ENCODE measurements around the gene CX3CR1.

Gene CX3CR1

GRCh38 chr3:39269528-39269927, 10.3 kb downstream of the CX3CR1 start:
- Histone ChIP-seq H4K8ac (ENCODE audit: low read depth, low read length) (no peak overlapping the region), H3K4ac (ENCODE audit: low read length) (no peak overlapping the region), H2BK5ac (ENCODE audit: low read length) (no peak overlapping the region), H2AFZ (ENCODE audit: low read length) (no peak overlapping the region), H3K14ac (ENCODE audit: low read length) (no peak overlapping the region), H3K4me3 (ENCODE audit: low read length in 2 of 2) (no peak overlapping the region), H3K4me2 (ENCODE audit: insufficient read depth, low read length, poor library complexity, severe bottlenecking) (no peak overlapping the region), H3K9me3 (replicated peaks in 1 of 2; ENCODE audit: control insufficient read depth in 2 of 2, insufficient read depth in 1 of 2, low read depth in 1 of 2, low read length in 2 of 2) (no peaks in the 10 kb centered on the region), H3K18ac (ENCODE audit: low read length) (no peak overlapping the region), H3K79me1 (ENCODE audit: low read depth, low read length) (no peaks in the 10 kb centered on the region), H3K36me3 (replicated peaks in 1 of 2; ENCODE audit: control insufficient read depth in 2 of 2, insufficient read depth in 2 of 2, low read length in 2 of 2) (no peaks in the 10 kb centered on the region), H3K27me3 (ENCODE audit: control insufficient read depth in 3 of 3, insufficient read depth in 3 of 3, low read depth in 1 of 3, low read length in 3 of 3) (peaks cover 0 to 7% (median 0%) of the 10 kb centered on the region in 3 experiments), H2AK5ac (ENCODE audit: low read depth, low read length) (no peak overlapping the region), H2BK12ac (ENCODE audit: low read length) (no peak overlapping the region), H3K23ac (ENCODE audit: low read depth, low read length, poor library complexity) (no peak overlapping the region), H3K27ac (replicated peaks; ENCODE audit: low read length) (no peak overlapping the region), H2BK15ac (ENCODE audit: low read length) (no peak overlapping the region), H4K91ac (ENCODE audit: low read depth, low read length, poor library complexity) (no peak overlapping the region), H3K9ac (ENCODE audit: low read depth, low read length, poor library complexity) (no peak overlapping the region), H3K4me1 (ENCODE audit: control insufficient read depth in 2 of 2, insufficient read depth in 1 of 2, low read depth in 1 of 2, low read length in 2 of 2) (no peaks in the 10 kb centered on the region), H2BK120ac (ENCODE audit: low read depth, low read length) (no peak overlapping the region)
- DNase-seq (ENCODE audit: low spot score) = no peak
- no CpG with 5 or more reads among the region's 4 CpGs for WGBS, 2 donors (ENCODE audit: extremely low coverage in 2 of 2, insufficient read length in 2 of 2, insufficient replicate concordance in 1 of 2)

GRCh38 chr3:39268549-39268900, 11.3 kb downstream of the CX3CR1 start:
- Histone ChIP-seq H2AK5ac (ENCODE audit: low read depth, low read length) (no peak overlapping the region), H4K91ac (ENCODE audit: low read depth, low read length, poor library complexity) (no peak overlapping the region), H3K4me3 (ENCODE audit: low read length in 2 of 2) (no peak overlapping the region), H4K8ac (ENCODE audit: low read depth, low read length) (no peak overlapping the region), H2BK12ac (ENCODE audit: low read length) (no peak overlapping the region), H3K4me2 (ENCODE audit: insufficient read depth, low read length, poor library complexity, severe bottlenecking) (no peak overlapping the region), H3K4ac (ENCODE audit: low read length) (no peak overlapping the region), H2BK15ac (ENCODE audit: low read length) (no peak overlapping the region), H2AFZ (ENCODE audit: low read length) (no peak overlapping the region), H3K14ac (ENCODE audit: low read length) (no peak overlapping the region), H3K18ac (ENCODE audit: low read length) (no peak overlapping the region), H3K79me1 (ENCODE audit: low read depth, low read length) (no peaks in the 10 kb centered on the region), H3K23ac (ENCODE audit: low read depth, low read length, poor library complexity) (no peak overlapping the region), H2BK5ac (ENCODE audit: low read length) (no peak overlapping the region), H3K4me1 (ENCODE audit: control insufficient read depth in 2 of 2, insufficient read depth in 1 of 2, low read depth in 1 of 2, low read length in 2 of 2) (no peaks in the 10 kb centered on the region), H3K27ac (replicated peaks; ENCODE audit: low read length) (no peak overlapping the region), H3K9me3 (replicated peaks in 1 of 2; ENCODE audit: control insufficient read depth in 2 of 2, insufficient read depth in 1 of 2, low read depth in 1 of 2, low read length in 2 of 2) (no peaks in the 10 kb centered on the region), H3K27me3 (ENCODE audit: control insufficient read depth in 3 of 3, insufficient read depth in 3 of 3, low read depth in 1 of 3, low read length in 3 of 3) (peaks cover 0 to 7% (median 0%) of the 10 kb centered on the region in 3 experiments), H2BK120ac (ENCODE audit: low read depth, low read length) (no peak overlapping the region), H3K36me3 (replicated peaks in 1 of 2; ENCODE audit: control insufficient read depth in 2 of 2, insufficient read depth in 2 of 2, low read length in 2 of 2) (no peaks in the 10 kb centered on the region), H3K9ac (ENCODE audit: low read depth, low read length, poor library complexity) (no peak overlapping the region)
- no CpG with 5 or more reads among the region's 7 CpGs for WGBS, 2 donors (ENCODE audit: extremely low coverage in 2 of 2, insufficient read length in 2 of 2, insufficient replicate concordance in 1 of 2)
- DNase-seq (ENCODE audit: low spot score) = no peak

- Histone ChIP-seq H3K4me2 (ENCODE audit: insufficient read depth, low read length, poor library complexity, severe bottlenecking) (no peak overlapping the region), H3K4me1 (ENCODE audit: control insufficient read depth in 2 of 2, insufficient read depth in 1 of 2, low read depth in 1 of 2, low read length in 2 of 2) (no peaks in the 10 kb centered on the region), H3K9me3 (replicated peaks in 1 of 2; ENCODE audit: control insufficient read depth in 2 of 2, insufficient read depth in 1 of 2, low read depth in 1 of 2, low read length in 2 of 2) (no peaks in the 10 kb centered on the region), H3K18ac (ENCODE audit: low read length) (no peak overlapping the region), H3K4me3 (ENCODE audit: low read length in 2 of 2) (no peak overlapping the region), H2BK5ac (ENCODE audit: low read length) (peak overlapping the region; percentile 14), H2BK15ac (ENCODE audit: low read length) (no peak overlapping the region), H2BK12ac (ENCODE audit: low read length) (no peak overlapping the region), H3K9ac (ENCODE audit: low read depth, low read length, poor library complexity) (no peak overlapping the region), H3K23ac (ENCODE audit: low read depth, low read length, poor library complexity) (no peak overlapping the region), H3K14ac (ENCODE audit: low read length) (no peak overlapping the region), H2BK120ac (ENCODE audit: low read depth, low read length) (no peak overlapping the region), H2AK5ac (ENCODE audit: low read depth, low read length) (no peak overlapping the region), H3K4ac (ENCODE audit: low read length) (no peak overlapping the region), H3K27ac (replicated peaks; ENCODE audit: low read length) (no peak overlapping the region), H4K8ac (ENCODE audit: low read depth, low read length) (no peak overlapping the region), H4K91ac (ENCODE audit: low read depth, low read length, poor library complexity) (no peak overlapping the region), H3K79me1 (ENCODE audit: low read depth, low read length) (no peaks in the 10 kb centered on the region), H2AFZ (ENCODE audit: low read length) (no peak overlapping the region), H3K27me3 (ENCODE audit: control insufficient read depth in 3 of 3, insufficient read depth in 3 of 3, low read depth in 1 of 3, low read length in 3 of 3) (peaks cover 0 to 7% (median 0%) of the 10 kb centered on the region in 3 experiments), H3K36me3 (replicated peaks in 1 of 2; ENCODE audit: control insufficient read depth in 2 of 2, insufficient read depth in 2 of 2, low read length in 2 of 2) (no peaks in the 10 kb centered on the region)
- no peak for DNase-seq (ENCODE audit: low spot score)
- no CpG with 5 or more reads among the region's 15 CpGs for WGBS, 2 donors (ENCODE audit: extremely low coverage in 2 of 2, insufficient read length in 2 of 2, insufficient replicate concordance in 1 of 2)
Observed at GRCh38 chr3:39267631-39268548, 11.9 kb downstream of the CX3CR1 start.

GRCh38 chr3:39264053-39264452, 15.8 kb downstream of the CX3CR1 start:
- no peak for DNase-seq (ENCODE audit: low spot score)

More at GRCh38 chr3:39264053-39264452, 15.8 kb downstream of the CX3CR1 start:
- Histone ChIP-seq H4K91ac (ENCODE audit: low read depth, low read length, poor library complexity) (no peak overlapping the region), H2AK5ac (ENCODE audit: low read depth, low read length) (no peak overlapping the region), H3K79me1 (ENCODE audit: low read depth, low read length) (no peaks in the 10 kb centered on the region), H3K4me3 (ENCODE audit: low read length in 2 of 2) (no peak overlapping the region), H2BK15ac (ENCODE audit: low read length) (no peak overlapping the region), H3K27me3 (ENCODE audit: control insufficient read depth in 3 of 3, insufficient read depth in 3 of 3, low read depth in 1 of 3, low read length in 3 of 3) (peaks cover 0 to 7% (median 0%) of the 10 kb centered on the region in 3 experiments), H3K9me3 (replicated peaks in 1 of 2; ENCODE audit: control insufficient read depth in 2 of 2, insufficient read depth in 1 of 2, low read depth in 1 of 2, low read length in 2 of 2) (no peaks in the 10 kb centered on the region), H3K9ac (ENCODE audit: low read depth, low read length, poor library complexity) (no peak overlapping the region), H3K4ac (ENCODE audit: low read length) (no peak overlapping the region), H2AFZ (ENCODE audit: low read length) (no peak overlapping the region), H2BK120ac (ENCODE audit: low read depth, low read length) (no peak overlapping the region), H3K18ac (ENCODE audit: low read length) (no peak overlapping the region), H3K4me2 (ENCODE audit: insufficient read depth, low read length, poor library complexity, severe bottlenecking) (no peak overlapping the region), H3K4me1 (ENCODE audit: control insufficient read depth in 2 of 2, insufficient read depth in 1 of 2, low read depth in 1 of 2, low read length in 2 of 2) (no peaks in the 10 kb centered on the region), H3K14ac (ENCODE audit: low read length) (no peak overlapping the region), H3K27ac (replicated peaks; ENCODE audit: low read length) (no peak overlapping the region), H2BK12ac (ENCODE audit: low read length) (no peak overlapping the region), H3K23ac (ENCODE audit: low read depth, low read length, poor library complexity) (no peak overlapping the region), H3K36me3 (replicated peaks in 1 of 2; ENCODE audit: control insufficient read depth in 2 of 2, insufficient read depth in 2 of 2, low read length in 2 of 2) (no peaks in the 10 kb centered on the region), H4K8ac (ENCODE audit: low read depth, low read length) (no peak overlapping the region), H2BK5ac (ENCODE audit: low read length) (no peak overlapping the region)
- WGBS, 2 donors (ENCODE audit: extremely low coverage in 2 of 2, insufficient read length in 2 of 2, insufficient replicate concordance in 1 of 2) = no CpG with 5 or more reads among the region's 3 CpGs
